Measurements from ENCODE around the gene OPRL1. TPM values are rescaled to one million over a fixed set of nuclear protein-coding genes. Genes with fewer than 3 reads are reported as not detected.

OPRL1 gene
- total and polyA plus RNA-seq, 2 donors (not counting 1 experiment from before 2014, with no cell fraction given) = 0.49 to 4.1 TPM

DNA sequence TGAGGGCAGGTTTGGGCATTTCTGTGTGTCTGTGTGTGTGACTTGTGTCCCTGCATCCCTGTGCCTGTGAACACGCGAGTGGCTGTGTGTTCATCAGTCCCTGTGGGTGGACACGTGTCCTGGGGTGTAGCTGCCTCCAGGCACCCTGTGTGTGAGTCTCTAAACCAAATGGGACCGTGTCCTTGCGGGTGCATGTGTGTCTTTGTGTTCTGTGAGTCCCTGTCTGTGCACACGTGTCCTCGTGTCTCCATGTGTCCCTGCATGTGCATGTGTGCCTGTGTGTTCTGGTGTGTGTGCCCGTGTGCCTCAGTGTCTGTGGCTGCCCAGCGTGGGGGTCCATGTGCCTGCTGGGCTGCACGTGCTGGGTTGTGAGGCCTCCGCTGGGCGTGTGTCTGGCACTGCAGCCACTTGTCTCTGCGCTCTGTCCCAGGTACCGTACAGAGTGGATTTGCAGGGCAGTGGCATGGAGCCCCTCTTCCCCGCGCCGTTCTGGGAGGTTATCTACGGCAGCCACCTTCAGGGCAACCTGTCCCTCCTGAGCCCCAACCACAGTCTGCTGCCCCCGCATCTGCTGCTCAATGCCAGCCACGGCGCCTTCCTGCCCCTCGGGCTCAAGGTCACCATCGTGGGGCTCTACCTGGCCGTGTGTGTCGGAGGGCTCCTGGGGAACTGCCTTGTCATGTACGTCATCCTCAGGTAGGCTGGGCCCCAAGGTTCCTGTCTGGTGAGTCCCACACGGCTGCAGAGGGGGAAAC, 12.6 kb downstream of the OPRL1 start:
- Histone ChIP-seq H3K79me2 (ENCODE audit: control insufficient read depth, insufficient read depth, low read length) (no peaks in the 10 kb centered on the region), H3K9me3 (ENCODE audit: control insufficient read depth, insufficient read depth, low read depth, low read length) (no peaks in the 10 kb centered on the region), H2AFZ (ENCODE audit: low read length) (no peak overlapping the region), H3K9ac (ENCODE audit: insufficient read depth, low read length) (no peak overlapping the region), H3K4me1 (ENCODE audit: control insufficient read depth, extremely low read depth, insufficient read depth, low read length) (no peaks in the 10 kb centered on the region), H3K27me3 (ENCODE audit: control insufficient read depth, insufficient read depth, low read length) (no peaks in the 10 kb centered on the region), H3K4me3 (replicated peaks in 1 of 4; ENCODE audit: control extremely low read depth in 1 of 4, insufficient read depth in 1 of 4, low read depth in 3 of 4, low read length in 4 of 4) (no peak overlapping the region), H4K20me1 (ENCODE audit: control insufficient read depth, extremely low read depth, insufficient read depth, low read length) (no peaks in the 10 kb centered on the region), H3K4me2 (ENCODE audit: extremely low read depth, insufficient read depth, low read length) (no peak overlapping the region), H3K36me3 (ENCODE audit: control insufficient read depth, insufficient read depth, low read length) (no peaks in the 10 kb centered on the region), H3K27ac (ENCODE audit: insufficient read depth, low read length) (no peak overlapping the region)
- DNase-seq (ENCODE audit: low read depth in 2 of 2) = no peak
- TF ChIP-seq CTCF (conservative IDR thresholded peaks at IDR 0.05 in 1 of 2, IDR thresholded peaks at IDR 0.05 in 1 of 2; ENCODE audit: low read depth in 1 of 2, low read length in 2 of 2) = no peak
- TF ChIP-seq EZH2 (IDR thresholded peaks at IDR 0.05; ENCODE audit: low read length, missing control alignments) = no peak

- Histone ChIP-seq H2AFZ (ENCODE audit: low read length) (no peak overlapping the region), H3K9me3 (ENCODE audit: control insufficient read depth, insufficient read depth, low read depth, low read length) (no peaks in the 10 kb centered on the region), H4K20me1 (ENCODE audit: control insufficient read depth, extremely low read depth, insufficient read depth, low read length) (no peaks in the 10 kb centered on the region), H3K27me3 (ENCODE audit: control insufficient read depth, insufficient read depth, low read length) (no peaks in the 10 kb centered on the region), H3K9ac (ENCODE audit: insufficient read depth, low read length) (no peak overlapping the region), H3K36me3 (ENCODE audit: control insufficient read depth, insufficient read depth, low read length) (no peaks in the 10 kb centered on the region), H3K79me2 (ENCODE audit: control insufficient read depth, insufficient read depth, low read length) (no peaks in the 10 kb centered on the region), H3K4me2 (ENCODE audit: extremely low read depth, insufficient read depth, low read length) (no peak overlapping the region), H3K4me3 (replicated peaks in 1 of 4; ENCODE audit: control extremely low read depth in 1 of 4, insufficient read depth in 1 of 4, low read depth in 3 of 4, low read length in 4 of 4) (no peak overlapping the region), H3K27ac (ENCODE audit: insufficient read depth, low read length) (no peak overlapping the region), H3K4me1 (ENCODE audit: control insufficient read depth, extremely low read depth, insufficient read depth, low read length) (no peaks in the 10 kb centered on the region)
- TF ChIP-seq CTCF (conservative IDR thresholded peaks at IDR 0.05 in 1 of 2, IDR thresholded peaks at IDR 0.05 in 1 of 2; ENCODE audit: low read depth in 1 of 2, low read length in 2 of 2) = no peak
- TF ChIP-seq EZH2 (IDR thresholded peaks at IDR 0.05; ENCODE audit: low read length, missing control alignments) = no peak
- no peak for DNase-seq (ENCODE audit: low read depth in 2 of 2)
These were observed 13.2 kb downstream of the OPRL1 start for GRCh38 chr20:64093013-64093503.

DNA sequence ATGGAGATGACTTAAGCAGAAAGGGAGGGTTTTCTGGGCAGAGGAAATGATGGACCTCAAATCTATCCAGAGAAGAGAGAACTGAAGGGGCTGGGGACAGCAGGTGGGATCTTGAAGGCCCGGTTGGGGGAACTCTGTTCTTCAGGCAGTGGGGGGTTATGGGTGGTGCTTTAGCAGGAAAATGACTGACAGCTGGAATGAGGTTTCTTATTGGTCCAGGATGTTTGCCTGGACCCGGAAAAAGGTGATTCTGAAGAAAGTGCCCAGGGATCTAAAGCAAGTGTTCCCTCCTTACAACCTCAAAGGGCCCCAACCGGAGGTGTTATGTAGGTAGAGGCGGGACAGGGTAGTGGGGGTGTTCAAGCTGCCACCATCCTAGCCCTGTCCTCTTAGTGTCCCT, 15.6 kb downstream of the OPRL1 start:
- Histone ChIP-seq H3K9ac (ENCODE audit: insufficient read depth, low read length) (no peak overlapping the region), H3K27ac (ENCODE audit: insufficient read depth, low read length) (no peak overlapping the region), H3K27me3 (ENCODE audit: control insufficient read depth, insufficient read depth, low read length) (peaks cover 4% of the 10 kb centered on the region), H3K79me2 (ENCODE audit: control insufficient read depth, insufficient read depth, low read length) (no peaks in the 10 kb centered on the region), H3K4me1 (ENCODE audit: control insufficient read depth, extremely low read depth, insufficient read depth, low read length) (no peaks in the 10 kb centered on the region), H3K36me3 (ENCODE audit: control insufficient read depth, insufficient read depth, low read length) (no peaks in the 10 kb centered on the region), H3K4me3 (replicated peaks in 1 of 4; ENCODE audit: control extremely low read depth in 1 of 4, insufficient read depth in 1 of 4, low read depth in 3 of 4, low read length in 4 of 4) (no peak overlapping the region), H3K9me3 (ENCODE audit: control insufficient read depth, insufficient read depth, low read depth, low read length) (no peaks in the 10 kb centered on the region), H4K20me1 (ENCODE audit: control insufficient read depth, extremely low read depth, insufficient read depth, low read length) (no peaks in the 10 kb centered on the region), H3K4me2 (ENCODE audit: extremely low read depth, insufficient read depth, low read length) (no peak overlapping the region), H2AFZ (ENCODE audit: low read length) (no peak overlapping the region)
- no peak for TF ChIP-seq CTCF (conservative IDR thresholded peaks at IDR 0.05 in 1 of 2, IDR thresholded peaks at IDR 0.05 in 1 of 2; ENCODE audit: low read depth in 1 of 2, low read length in 2 of 2)
- no peak for TF ChIP-seq EZH2 (IDR thresholded peaks at IDR 0.05; ENCODE audit: low read length, missing control alignments)
- no peak for DNase-seq (ENCODE audit: low read depth in 2 of 2)
